Activated CD4-positive, alpha-beta memory T cell treated with anti-CD3 and anti-CD28 coated beads, Interleukin-2, amount 10 ng/mL, durations not matched to agents 7 days and 5 days (primary cell): ENCODE measurements around the gene USP28. TPM values are rescaled to one million over a fixed set of nuclear protein-coding genes. Genes with fewer than 3 reads are reported as not detected.
A peak's percentile ranks its signal among the peaks of the same experiment; 100 is the strongest.

Experiments used
- CTCF ChIA-PET: fragments of 350-600 bp; sonication (Branson Sonifier 250); formaldehyde crosslinking; loops from one replicate; lab custom pipeline; 2021; ENCODE audit warnings: antibody characterized with exemption, inconsistent platforms; lab: Charles Lee
- POLR2A ChIA-PET: fragments of 350-600 bp; sonication (Branson Sonifier 250); formaldehyde crosslinking; loops from one replicate; lab custom pipeline; 2021; ENCODE audit warnings: antibody characterized with exemption; lab: Charles Lee
- DNase-seq: peaks from one replicate; pipeline ENCODE4 v3.0.0-alpha.2; 2020
- H3K27ac Mint-ChIP-seq: one replicate; pipeline ENCODE4 v1.8.0; 2021; ENCODE audit warnings: mild to moderate bottlenecking, mixed read lengths
- H3K27me3 Mint-ChIP-seq: one replicate; pipeline ENCODE4 v1.8.0; 2021; ENCODE audit warnings: mixed read lengths
- H3K36me3 Mint-ChIP-seq: one replicate; pipeline ENCODE4 v1.8.0; 2021; ENCODE audit warnings: low read depth, mixed read lengths
- H3K4me1 Mint-ChIP-seq: one replicate; pipeline ENCODE4 v1.8.0; 2021; ENCODE audit warnings: mixed read lengths
- H3K4me3 Mint-ChIP-seq: one replicate; pipeline ENCODE4 v1.8.0; 2021; ENCODE audit warnings: mild to moderate bottlenecking, mixed read lengths
- H3K9me3 Mint-ChIP-seq: one replicate; pipeline ENCODE4 v1.8.0; 2021; ENCODE audit warnings: mixed read lengths
- total RNA-seq, 2 experiments: library from RNA; stranded (reverse); gene quantifications; one replicate each; pipeline ENCODE4 v1.2.3, GENCODE V29; 2021

USP28 gene
- total RNA-seq, 2 experiments from 2014 or later = 52.3 to 53.8 TPM

DNA sequence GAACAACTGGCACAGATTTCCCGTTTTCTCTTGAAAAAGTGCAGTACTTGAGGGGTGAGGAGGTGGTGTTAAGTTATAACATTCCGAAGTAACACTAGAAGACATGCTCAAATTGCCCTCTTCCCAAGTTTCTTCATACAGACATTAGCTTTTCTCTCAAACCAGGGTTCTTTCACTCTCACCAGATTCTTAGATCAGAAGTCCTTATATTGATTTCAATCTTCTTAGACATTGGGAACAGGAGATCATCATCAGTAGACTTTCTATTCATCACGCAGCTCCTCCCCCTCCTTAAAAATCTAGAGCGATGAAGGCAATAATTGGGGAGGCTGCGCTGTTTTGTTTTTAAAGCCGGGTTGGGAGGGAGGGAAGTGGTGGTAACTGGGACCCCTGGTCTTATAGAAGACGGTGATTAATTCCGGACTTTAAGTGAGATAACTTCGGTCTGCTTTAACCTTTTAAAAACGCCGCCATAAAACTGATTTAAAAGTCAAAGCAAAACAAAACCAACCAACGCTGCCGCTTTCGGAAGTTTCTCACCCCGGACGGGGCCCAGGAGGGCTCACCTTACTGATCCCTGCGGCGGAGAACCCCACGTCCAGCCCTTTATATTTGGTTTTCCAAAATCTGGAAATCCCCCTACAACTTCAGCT is 665 bp downstream of the USP28 start:
- no peaks in the 10 kb centered on the region for H3K9me3 Mint-ChIP-seq
- CTCF ChIA-PET = interaction anchor here (0.6 to 1.1 kb wide), 4 partner anchors 10 to 101 kb away, joined by 3 to 6 read pairs (median 3); partner anchors contain the start of gene ZW10
- peak overlapping the region; percentile 50 for H3K27ac Mint-ChIP-seq
- H3K36me3 Mint-ChIP-seq = peaks cover 29% of the 10 kb centered on the region
- DNase-seq = no peak
- POLR2A ChIA-PET = interaction anchor here (0.8 to 2.4 kb wide), 4 partner anchors 13 to 527 kb away, joined by 3 to 25 read pairs (median 6); no protein-coding TSS in a partner anchor
- no peaks in the 10 kb centered on the region for H3K27me3 Mint-ChIP-seq
- peaks cover 49% of the 10 kb centered on the region for H3K4me1 Mint-ChIP-seq
- H3K4me3 Mint-ChIP-seq = peak overlapping the region; percentile 95

DNA sequence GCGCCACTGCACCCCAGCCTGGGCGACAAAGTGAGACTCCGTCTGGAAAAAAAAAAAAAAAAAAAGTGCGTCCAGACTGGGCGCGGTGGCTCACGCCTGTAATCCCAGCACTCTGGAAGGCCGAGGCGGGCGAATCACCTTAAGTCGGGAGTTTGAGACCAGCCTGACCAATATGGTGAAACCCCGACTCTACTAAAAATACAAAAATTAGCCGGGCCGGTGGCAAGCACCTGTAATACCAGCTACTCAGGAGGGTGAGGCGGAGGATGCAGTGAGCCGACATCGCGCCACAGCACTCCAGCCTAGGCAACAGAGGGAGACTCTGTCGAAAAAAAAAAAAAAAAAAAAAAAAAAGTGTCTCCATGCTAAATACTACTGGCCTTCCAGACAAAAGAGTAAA is 1.3 kb downstream of the USP28 start:
- peaks cover 49% of the 10 kb centered on the region for H3K4me1 Mint-ChIP-seq
- ChIA-PET CTCF (interaction anchor here (0.6 to 1.1 kb wide), 5 partner anchors 10 to 126 kb away, joined by 3 to 6 read pairs (median 3); partner anchors contain the start of gene ZW10), POLR2A (interaction anchor here (1.0 to 2.4 kb wide), 3 partner anchors 12 to 23 kb away, joined by 3 to 25 read pairs (median 8); no protein-coding TSS in a partner anchor)
- no peaks in the 10 kb centered on the region for H3K9me3 Mint-ChIP-seq
- no peaks in the 10 kb centered on the region for H3K27me3 Mint-ChIP-seq
- peak overlapping the region; percentile 95 for H3K4me3 Mint-ChIP-seq
- no peak overlapping the region for H3K27ac Mint-ChIP-seq
- peaks cover 29% of the 10 kb centered on the region for H3K36me3 Mint-ChIP-seq
- DNase-seq = no peak

DNA sequence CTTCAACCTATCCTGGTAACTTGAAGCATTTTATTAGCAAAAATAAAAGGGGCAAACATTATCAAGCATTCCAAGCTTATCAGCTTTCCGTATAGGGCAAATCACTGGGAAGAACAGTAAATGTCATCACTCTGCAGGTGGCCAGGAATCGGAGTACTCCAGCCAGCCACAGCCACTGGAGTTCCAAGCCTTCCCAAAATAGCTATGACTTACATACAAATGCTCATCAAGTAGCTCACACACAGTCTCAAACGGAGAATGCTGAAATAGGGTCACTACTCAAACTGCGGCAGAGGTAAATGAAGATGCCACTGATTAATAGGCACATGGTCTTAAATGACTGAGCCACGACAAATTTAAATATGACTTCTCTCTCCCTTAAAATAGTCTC is 2.1 kb downstream of the USP28 start:
- CTCF ChIA-PET = interaction anchor here (0.7 kb wide), 1 partner anchor 125 kb away, joined by 3 read pairs; no protein-coding TSS in a partner anchor
- Mint-ChIP-seq H3K27me3 (no peaks in the 10 kb centered on the region), H3K27ac (no peak overlapping the region), H3K9me3 (no peaks in the 10 kb centered on the region), H3K4me3 (peak overlapping the region; percentile 40), H3K4me1 (peaks cover 52% of the 10 kb centered on the region), H3K36me3 (peaks cover 35% of the 10 kb centered on the region)
- DNase-seq = no peak
- POLR2A ChIA-PET = interaction anchor here (0.7 to 1.1 kb wide), 2 partner anchors 9 to 13 kb away, joined by 3 to 4 read pairs; no protein-coding TSS in a partner anchor

DNA sequence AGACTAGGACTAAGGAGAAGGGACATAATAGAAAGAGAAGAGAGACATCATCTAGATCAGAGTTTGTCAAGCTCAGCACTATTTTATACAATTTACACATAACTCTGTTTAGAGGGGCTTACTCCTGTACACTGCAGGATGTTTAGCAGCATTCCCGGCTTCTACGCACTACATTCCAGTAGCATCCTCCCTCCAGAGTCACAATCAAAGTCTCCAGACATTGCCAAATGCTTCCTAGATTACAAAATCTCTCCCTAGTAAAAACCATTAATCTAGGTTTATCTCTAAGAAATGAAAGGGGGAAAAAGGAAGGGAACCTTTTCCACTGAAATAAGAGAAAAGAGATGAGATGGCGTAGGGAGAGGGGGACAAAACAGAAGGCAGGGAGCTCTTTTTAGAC is 4.0 kb downstream of the USP28 start:
- Mint-ChIP-seq H3K27me3 (no peaks in the 10 kb centered on the region), H3K27ac (no peak overlapping the region), H3K4me1 (peaks cover 47% of the 10 kb centered on the region), H3K9me3 (no peaks in the 10 kb centered on the region), H3K36me3 (peaks cover 50% of the 10 kb centered on the region), H3K4me3 (no peak overlapping the region)
- POLR2A ChIA-PET = interaction anchor here (1.9 kb wide), 1 partner anchor 11 kb away, joined by 4 read pairs; no protein-coding TSS in a partner anchor
- DNase-seq = no peak
- CTCF ChIA-PET = interaction anchor here (1.1 to 1.5 kb wide), 2 partner anchors 65 to 98 kb away, joined by 3 to 4 read pairs; partner anchors contain the start of gene ZW10

DNA sequence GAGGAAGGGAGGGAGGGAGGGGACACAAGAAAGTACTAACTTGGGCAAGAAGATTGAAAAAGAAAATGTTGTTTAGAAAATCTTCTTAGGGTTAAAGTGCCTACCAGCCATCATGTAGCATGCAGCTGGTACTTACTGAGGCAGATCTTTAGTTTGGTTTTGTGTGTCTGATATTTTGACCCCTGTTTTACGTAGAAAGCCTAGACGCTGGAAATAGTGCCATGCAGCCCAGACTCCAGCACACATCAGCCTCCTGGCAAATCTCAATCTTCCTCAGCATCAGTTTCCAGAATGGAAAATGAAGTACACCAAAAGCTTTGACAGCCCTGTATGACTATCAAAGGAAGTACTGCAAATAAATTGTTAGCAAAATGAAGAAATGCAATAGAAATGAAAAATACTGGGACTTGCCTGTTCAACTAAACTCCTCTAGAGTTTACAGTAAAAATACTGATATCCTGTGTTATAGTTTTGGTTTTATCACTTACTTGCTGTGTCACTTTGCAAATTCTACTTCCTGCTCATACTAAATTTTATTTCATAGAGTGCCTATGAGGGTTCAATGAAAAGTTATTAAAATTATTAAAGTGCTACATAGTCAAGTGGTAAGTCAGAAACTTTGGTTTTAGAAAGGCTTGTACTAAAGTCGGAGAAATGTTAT is 7.4 kb downstream of the USP28 start:
- H3K36me3 Mint-ChIP-seq = peaks cover 51% of the 10 kb centered on the region
- no peaks in the 10 kb centered on the region for H3K9me3 Mint-ChIP-seq
- H3K27me3 Mint-ChIP-seq = no peaks in the 10 kb centered on the region
- ChIA-PET POLR2A (interaction anchor here (0.6 to 2.5 kb wide), 2 partner anchors 8 to 16 kb away, joined by 3 to 9 read pairs; no protein-coding TSS in a partner anchor), CTCF (interaction anchor here (0.6 to 1.3 kb wide), 3 partner anchors 27 to 381 kb away, joined by 3 read pairs; no protein-coding TSS in a partner anchor)
- peaks cover 31% of the 10 kb centered on the region for H3K4me1 Mint-ChIP-seq
- DNase-seq = no peak
- no peak overlapping the region for H3K4me3 Mint-ChIP-seq
- H3K27ac Mint-ChIP-seq = peak overlapping the region; percentile 63

DNA sequence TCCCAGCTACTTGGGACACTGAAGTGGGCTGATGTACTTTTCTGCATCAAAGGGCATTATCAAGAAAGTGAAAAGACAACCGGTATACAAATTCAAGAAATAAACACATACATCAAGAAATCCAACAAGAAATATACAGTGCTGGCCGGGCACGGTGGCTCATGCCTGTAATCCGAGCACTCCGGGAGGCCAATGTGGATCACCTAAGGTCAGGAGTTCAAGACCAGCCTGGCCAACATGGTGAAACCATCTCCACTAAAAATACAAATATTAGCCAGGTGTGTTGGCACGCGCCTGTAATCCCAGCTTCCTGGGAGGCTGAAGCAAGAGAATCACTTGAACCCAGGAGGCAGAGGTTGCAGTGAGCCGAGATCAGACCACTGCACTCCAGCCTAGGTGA is 9.5 kb downstream of the USP28 start:
- no peak overlapping the region for H3K4me3 Mint-ChIP-seq
- no peak for DNase-seq
- ChIA-PET POLR2A (interaction anchor here (1.5 kb wide), 1 partner anchor 10 kb away, joined by 5 read pairs; the partner anchor contains the start of gene USP28), CTCF (no interaction called here)
- H3K9me3 Mint-ChIP-seq = no peaks in the 10 kb centered on the region
- H3K27ac Mint-ChIP-seq = no peak overlapping the region
- H3K4me1 Mint-ChIP-seq = peaks cover 31% of the 10 kb centered on the region
- peaks cover 51% of the 10 kb centered on the region for H3K36me3 Mint-ChIP-seq
- no peaks in the 10 kb centered on the region for H3K27me3 Mint-ChIP-seq

DNA sequence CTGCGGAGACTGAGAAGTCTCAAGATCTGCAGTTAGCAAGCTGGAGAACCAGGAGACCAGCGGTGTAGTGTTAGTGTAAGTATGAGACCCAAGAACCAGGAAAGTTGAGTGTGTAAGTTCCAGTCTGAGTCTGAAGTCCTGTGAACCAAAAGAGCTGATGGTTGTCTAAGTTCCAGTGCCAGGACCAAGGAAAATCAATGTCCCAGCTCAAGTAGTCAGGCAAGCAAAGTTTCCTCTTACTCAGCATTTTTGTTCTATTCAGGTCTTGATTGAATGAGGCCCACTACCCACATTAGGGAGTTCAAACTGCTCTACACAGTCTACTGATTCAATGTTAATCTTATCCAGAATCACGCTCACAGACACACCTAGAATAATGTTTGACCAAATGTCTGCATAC is 11.0 kb downstream of the USP28 start:
- H3K27me3 Mint-ChIP-seq = no peaks in the 10 kb centered on the region
- no peak overlapping the region for H3K4me3 Mint-ChIP-seq
- H3K9me3 Mint-ChIP-seq = no peaks in the 10 kb centered on the region
- H3K4me1 Mint-ChIP-seq = peaks cover 40% of the 10 kb centered on the region
- H3K27ac Mint-ChIP-seq = no peak overlapping the region
- no peak for DNase-seq
- CTCF ChIA-PET = interaction anchor here (1.2 kb wide), 1 partner anchor 10 kb away, joined by 6 read pairs; no protein-coding TSS in a partner anchor
- POLR2A ChIA-PET = interaction anchor here (1.0 to 1.5 kb wide), 2 partner anchors 9 to 11 kb away, joined by 4 to 5 read pairs; partner anchors contain the start of gene USP28
- H3K36me3 Mint-ChIP-seq = peaks cover 51% of the 10 kb centered on the region

DNA sequence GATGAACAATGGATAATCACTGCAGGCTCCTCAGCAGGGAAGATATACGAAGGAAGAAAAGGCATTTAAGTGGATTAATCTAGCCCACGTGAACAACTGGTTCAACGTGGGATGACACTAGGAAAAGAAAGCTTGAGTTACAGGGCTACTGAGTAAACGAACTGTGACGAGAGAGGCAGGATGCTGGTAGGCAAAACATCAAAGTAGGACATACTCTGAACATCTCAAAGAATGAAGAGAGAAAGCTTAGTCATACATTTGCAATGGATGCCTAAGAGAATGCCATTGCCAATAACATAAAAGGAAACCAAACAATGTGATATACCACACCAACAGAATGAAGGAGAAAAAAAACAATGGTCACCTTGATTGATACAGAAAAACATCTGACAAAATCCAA is 12.9 kb downstream of the USP28 start:
- DNase-seq = no peak
- ChIA-PET CTCF (interaction anchor here (0.8 kb wide), 1 partner anchor 12 kb away, joined by 3 read pairs; no protein-coding TSS in a partner anchor), POLR2A (interaction anchor here (0.9 to 1.7 kb wide), 2 partner anchors 12 to 22 kb away, joined by 3 to 8 read pairs; no protein-coding TSS in a partner anchor)
- peaks cover 39% of the 10 kb centered on the region for H3K36me3 Mint-ChIP-seq
- peaks cover 34% of the 10 kb centered on the region for H3K4me1 Mint-ChIP-seq
- H3K27ac Mint-ChIP-seq = peak overlapping the region; percentile 66
- no peaks in the 10 kb centered on the region for H3K9me3 Mint-ChIP-seq
- no peaks in the 10 kb centered on the region for H3K27me3 Mint-ChIP-seq
- H3K4me3 Mint-ChIP-seq = no peak overlapping the region

DNA sequence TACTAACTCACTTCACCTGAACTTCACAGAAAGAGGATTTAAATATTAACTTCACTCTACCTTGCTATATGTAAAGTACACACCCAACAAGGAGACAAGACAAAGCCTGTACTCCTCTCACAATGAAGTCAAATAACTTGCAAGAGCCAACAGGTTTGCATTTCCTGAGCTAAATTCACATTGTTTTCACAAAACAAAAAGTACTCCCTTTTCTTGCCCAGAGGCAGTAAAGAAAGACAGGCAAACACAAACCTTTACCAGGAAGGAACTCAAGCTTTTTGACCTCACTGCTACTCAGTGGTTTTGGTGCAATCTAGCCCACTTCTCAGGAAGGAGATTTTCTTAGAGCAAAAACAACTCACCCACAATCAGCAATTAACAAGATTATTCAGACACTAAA is 15.7 kb downstream of the USP28 start:
- CTCF ChIA-PET = interaction anchor here (0.6 to 1.3 kb wide), 8 partner anchors 10 to 64 kb away, joined by 3 to 5 read pairs (median 4); no protein-coding TSS in a partner anchor
- peaks cover 34% of the 10 kb centered on the region for H3K4me1 Mint-ChIP-seq
- peaks cover 27% of the 10 kb centered on the region for H3K36me3 Mint-ChIP-seq
- H3K9me3 Mint-ChIP-seq = no peaks in the 10 kb centered on the region
- H3K27me3 Mint-ChIP-seq = no peaks in the 10 kb centered on the region
- POLR2A ChIA-PET = interaction anchor here (0.9 to 2.0 kb wide), 7 partner anchors 9 to 324 kb away, joined by 3 to 25 read pairs (median 4); partner anchors contain the start of gene USP28
- peak overlapping the region; percentile 90 for H3K27ac Mint-ChIP-seq
- no peak overlapping the region for H3K4me3 Mint-ChIP-seq
- no peak for DNase-seq

DNA sequence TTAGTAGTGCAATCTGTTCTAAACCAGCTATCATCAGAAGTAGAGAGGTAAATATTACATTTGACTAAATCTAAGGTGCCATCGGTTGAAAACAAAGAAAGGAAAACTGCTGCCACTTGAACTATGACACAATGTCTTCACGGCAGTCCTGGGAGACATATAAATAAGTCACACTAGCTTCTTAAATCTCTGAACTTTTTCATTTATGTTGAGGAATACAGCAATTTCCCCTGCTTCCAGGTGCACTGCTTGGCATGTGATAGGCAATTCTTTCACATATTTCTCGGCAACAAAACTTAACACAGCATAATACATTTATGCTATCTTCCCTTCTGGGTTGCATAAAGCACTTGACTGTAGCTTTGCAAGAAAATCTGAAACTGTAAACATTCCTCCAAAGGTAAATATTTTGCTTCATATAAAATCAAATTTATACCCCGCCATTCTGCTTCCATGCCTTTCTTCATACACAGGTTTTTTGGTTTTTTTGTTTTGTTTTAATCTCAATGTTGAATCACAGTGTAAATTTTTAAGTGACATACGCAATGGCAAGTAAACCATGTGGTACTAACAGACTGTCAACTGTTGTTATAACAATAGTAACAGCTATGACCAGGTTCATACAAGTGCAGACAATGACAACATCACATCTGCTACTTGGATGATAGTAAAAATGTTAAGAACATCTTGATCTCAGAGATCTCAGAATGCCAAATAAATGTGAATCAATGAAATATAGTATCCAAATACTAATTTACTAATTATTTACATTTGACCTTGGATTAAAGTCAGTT is 18.2 kb downstream of the USP28 start:
- no peak for DNase-seq
- Mint-ChIP-seq H3K4me1 (peaks cover 27% of the 10 kb centered on the region), H3K27me3 (no peaks in the 10 kb centered on the region), H3K27ac (no peak overlapping the region), H3K4me3 (no peak overlapping the region), H3K9me3 (no peaks in the 10 kb centered on the region), H3K36me3 (peaks cover 24% of the 10 kb centered on the region)
- ChIA-PET POLR2A (no interaction called here), CTCF (no interaction called here)

DNA sequence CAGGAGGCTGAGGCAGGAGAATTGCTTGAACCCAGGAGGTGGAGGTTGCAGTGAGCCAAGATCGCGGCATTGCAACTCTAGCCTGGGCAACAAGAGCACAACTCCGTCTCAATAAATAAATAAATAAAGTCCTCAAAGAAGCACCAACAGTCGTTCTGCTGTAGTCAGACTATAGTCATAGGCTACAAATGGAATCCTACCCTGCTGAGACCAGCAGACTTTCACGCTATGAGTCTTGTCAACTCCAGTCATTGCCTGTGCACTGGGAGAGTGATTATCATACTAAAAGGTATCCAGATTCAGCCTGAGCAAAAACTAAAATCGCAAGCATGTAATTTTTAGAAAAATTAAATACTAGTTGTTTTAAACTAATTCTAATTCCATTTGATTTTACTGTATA is 19.6 kb downstream of the USP28 start:
- H3K9me3 Mint-ChIP-seq = no peaks in the 10 kb centered on the region
- no peak overlapping the region for H3K27ac Mint-ChIP-seq
- DNase-seq = no peak
- peaks cover 19% of the 10 kb centered on the region for H3K4me1 Mint-ChIP-seq
- no peak overlapping the region for H3K4me3 Mint-ChIP-seq
- POLR2A ChIA-PET = no interaction called here
- CTCF ChIA-PET = no interaction called here
- peaks cover 30% of the 10 kb centered on the region for H3K36me3 Mint-ChIP-seq
- no peaks in the 10 kb centered on the region for H3K27me3 Mint-ChIP-seq

DNA sequence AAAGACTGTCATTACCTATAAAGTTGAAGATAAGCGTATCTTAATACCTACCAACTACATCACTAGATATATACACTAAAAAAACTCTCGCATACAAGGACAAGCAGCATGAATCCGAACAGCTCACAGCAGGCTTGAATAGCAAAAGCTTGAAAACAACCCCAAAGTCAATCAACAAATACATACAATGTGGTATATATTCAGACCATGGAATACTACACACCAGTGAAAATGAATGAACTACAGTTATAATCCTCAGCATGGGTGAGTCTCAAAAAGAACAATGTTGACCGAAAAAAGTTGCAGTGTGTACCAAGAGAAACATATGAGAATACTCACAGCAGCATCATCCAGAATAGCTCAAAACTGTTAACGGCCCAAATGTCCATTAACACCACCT is 25.2 kb downstream of the USP28 start:
- ChIA-PET POLR2A (no interaction called here), CTCF (interaction anchor here (0.6 kb wide), 1 partner anchor 9 kb away, joined by 3 read pairs; no protein-coding TSS in a partner anchor)
- peaks cover 52% of the 10 kb centered on the region for H3K36me3 Mint-ChIP-seq
- H3K4me1 Mint-ChIP-seq = peaks cover 2% of the 10 kb centered on the region
- no peaks in the 10 kb centered on the region for H3K9me3 Mint-ChIP-seq
- DNase-seq = no peak
- no peaks in the 10 kb centered on the region for H3K27me3 Mint-ChIP-seq
- H3K27ac Mint-ChIP-seq = no peak overlapping the region
- no peak overlapping the region for H3K4me3 Mint-ChIP-seq
